ENCODE measurements around the gene TESK1. TPM values are rescaled to one million over a fixed set of nuclear protein-coding genes. Genes with fewer than 3 reads are reported as not detected.
A peak's percentile ranks its signal among the peaks of the same experiment; 100 is the strongest.

The TESK1 gene
- total RNA-seq, 1 experiment from 2014 or later: 20.4 TPM

GRCh38 chr9:35659340-35659739 is 54.3 kb downstream of the TESK1 start:
- ChIA-PET CTCF (interaction anchor here (1.0 to 10.2 kb wide), 15 partner anchors 10 to 155 kb away, joined by 3 to 127 read pairs (median 16); partner anchors contain the start of genes CREB3, HINT2, SIT1 and TESK1), POLR2A (interaction anchor here (6.8 kb wide), 1 partner anchor 31 kb away, joined by 38 read pairs; the partner anchor contains the start of gene TPM2)
- TF ChIP-seq FOXK1 (CRISPR knock-in tag; IDR thresholded peaks at IDR 0.05): no peak
- TF ChIP-seq NR1H2 (CRISPR knock-in tag; IDR thresholded peaks at IDR 0.05): no peak
- TF ChIP-seq PREB (CRISPR knock-in tag; IDR thresholded peaks at IDR 0.05; ENCODE audit: borderline replicate concordance): no peak
- TF ChIP-seq GABPB1 (CRISPR knock-in tag; IDR thresholded peaks at IDR 0.05): no peak
- TF ChIP-seq ZBTB21 (CRISPR knock-in tag; IDR thresholded peaks at IDR 0.05; ENCODE audit: borderline replicate concordance): no peak
- TF ChIP-seq ZNF219 (CRISPR knock-in tag; IDR thresholded peaks at IDR 0.05; ENCODE audit: borderline replicate concordance): no peak
- no peak for TF ChIP-seq MYBL2 (CRISPR knock-in tag; IDR thresholded peaks at IDR 0.05)
- no peak for TF ChIP-seq CDX4 (CRISPR knock-in tag; IDR thresholded peaks at IDR 0.05; ENCODE audit: borderline replicate concordance)
- no peak for TF ChIP-seq ATF2 (CRISPR knock-in tag; IDR thresholded peaks at IDR 0.05; ENCODE audit: borderline replicate concordance, low read depth)
- no peak for TF ChIP-seq SMAD3 (CRISPR knock-in tag; IDR thresholded peaks at IDR 0.05; ENCODE audit: borderline replicate concordance)
- TF ChIP-seq HMGA2 (CRISPR knock-in tag; IDR thresholded peaks at IDR 0.05): no peak
- no peak for TF ChIP-seq NFE2L1 (CRISPR knock-in tag; IDR thresholded peaks at IDR 0.05)
- TF ChIP-seq ELF4 (CRISPR knock-in tag; IDR thresholded peaks at IDR 0.05; ENCODE audit: low read depth): no peak
- no peak for TF ChIP-seq KAT7 (CRISPR knock-in tag; IDR thresholded peaks at IDR 0.05; ENCODE audit: borderline replicate concordance)
- TF ChIP-seq CBFB (CRISPR knock-in tag; IDR thresholded peaks at IDR 0.05; ENCODE audit: low read depth): no peak
- TF ChIP-seq PRDM15 (CRISPR knock-in tag; IDR thresholded peaks at IDR 0.05): no peak
- TF ChIP-seq ZNF232 (CRISPR knock-in tag; IDR thresholded peaks at IDR 0.05): no peak
- H3K27me3 Mint-ChIP-seq (ENCODE audit: low read depth): peaks cover 23% of the 10 kb centered on the region
- H3K27ac Mint-ChIP-seq: peak overlapping the region; percentile 64
- peaks cover 39% of the 10 kb centered on the region for H3K36me3 Mint-ChIP-seq
- H3K4me1 Mint-ChIP-seq: peaks cover 35% of the 10 kb centered on the region
- H3K4me3 Mint-ChIP-seq: peak overlapping the region; percentile 85
- DNase-seq (ENCODE audit: low spot score) (no peak), ATAC-seq (no peak)
- H3K9me3 Mint-ChIP-seq: no peaks in the 10 kb centered on the region

Small RNA genes lying within 50 kb of the gene (microRNA-seq; reads per million reads assigned to microRNA genes)
- gene MIR4667 (ENCODE audit: borderline number of aligned reads): 2.4 reads per million

Other genes with a start within 250 kb of the TESK1 start
- gene RUSC2, start 115.2 kb upstream of the TESK1 start, total RNA-seq (2021): 7.3 to 9.4 TPM (median 8.7 TPM) in 3 replicates
- 2.9 to 4.6 TPM (median 4.5 TPM) in 3 replicates for gene CD72, start 13.2 kb downstream of the TESK1 start, total RNA-seq (2021)
- gene SIT1, start 45.7 kb downstream of the TESK1 start, total RNA-seq (2021): 4.1 to 7.2 TPM (median 5.4 TPM) in 3 replicates
- 23,577 to 25,958 TPM (median 25,042 TPM) in 3 replicates for gene RMRP, start 52.8 kb downstream of the TESK1 start, total RNA-seq (2021)
- 10.8 to 14.7 TPM (median 14.1 TPM) in 3 replicates for gene CCDC107, start 53.0 kb downstream of the TESK1 start, total RNA-seq (2021)
- gene ARHGEF39, start 59.9 kb downstream of the TESK1 start, total RNA-seq (2021): 23.8 to 26.6 TPM (median 26.5 TPM) in 3 replicates
- gene CA9, start 68.7 kb downstream of the TESK1 start, total RNA-seq (2021): 1.0 to 2.1 TPM (median 1.4 TPM) in 3 replicates
- gene TPM2, start 84.7 kb downstream of the TESK1 start, total RNA-seq (2021): 138 to 146 TPM (median 139 TPM) in 3 replicates
- 97.1 to 109 TPM (median 106 TPM) in 3 replicates for gene TLN1, start 126.9 kb downstream of the TESK1 start, total RNA-seq (2021)
- 21.4 to 24.2 TPM (median 23.1 TPM) in 3 replicates for gene CREB3, start 127.4 kb downstream of the TESK1 start, total RNA-seq (2021)
- 85.5 to 104 TPM (median 89.7 TPM) in 3 replicates for gene GBA2, start 144.0 kb downstream of the TESK1 start, total RNA-seq (2021)
- gene RGP1, start 144.0 kb downstream of the TESK1 start, total RNA-seq (2021): 29.7 to 30.0 TPM (median 30.0 TPM) in 3 replicates
- gene MSMP, start 149.0 kb downstream of the TESK1 start, total RNA-seq (2021): 1.0 to 2.1 TPM (median 1.2 TPM) in 3 replicates
- gene NPR2, start 186.3 kb downstream of the TESK1 start, total RNA-seq (2021): 10.1 to 14.1 TPM (median 12.6 TPM) in 3 replicates
- gene SPAG8, start 207.0 kb downstream of the TESK1 start, total RNA-seq (2021): 0.16 to 0.72 TPM (median 0.50 TPM) in 3 replicates
- gene HINT2, start 209.8 kb downstream of the TESK1 start, total RNA-seq (2021): 33.6 to 42.7 TPM (median 42.1 TPM) in 3 replicates
- gene FAM221B, start 223.5 kb downstream of the TESK1 start, total RNA-seq (2021): 0.11 TPM in 1 of 3 replicates, not detected in the others
- gene TMEM8B, start 224.0 kb downstream of the TESK1 start, total RNA-seq (2021): 9.5 to 10.8 TPM (median 10.2 TPM) in 3 replicates